GM10248 (cell line): ENCODE measurements around the gene CYP2S1.
"Not testable (repeated sequence)": the region's sequence is repeated elsewhere in the genome, so short reads cannot be mapped to it uniquely, and the experiment has no call there.

Source experiments
- CTCF ChIA-PET: fragments of 300-600 bp; sonication (Branson Sonifier 250); formaldehyde crosslinking; extraction: SDS; loops from one replicate; lab custom pipeline; 2021; ENCODE audit warnings: antibody characterized with exemption; lab: Yijun Ruan, JAX
- POLR2A ChIA-PET: fragments of 350-650 bp; sonication (Branson Sonifier 250); formaldehyde crosslinking; extraction: SDS; loops from one replicate; lab custom pipeline; 2020; ENCODE audit warnings: antibody characterized with exemption; lab: Yijun Ruan, JAX
- DNase-seq: peaks from one replicate; pipeline ENCODE4 v3.0.0; 2012; ENCODE audit errors: extremely low spot score
- CTCF ChIP-seq: IDR thresholded peaks from 2 replicates; pipeline ENCODE4 v1.5.1; 2012; ENCODE audit warnings: mild to moderate bottlenecking, low read depth; ENCODE audit errors: extremely low read depth, missing control alignments, control extremely low read depth

CYP2S1 gene

GRCh38 chr19:41226053-41226873 is 33.2 kb downstream of the CYP2S1 start:
- CTCF ChIA-PET: no interaction called here
- no peak for TF ChIP-seq CTCF
- no peak for DNase-seq
- POLR2A ChIA-PET: no interaction called here

DNA sequence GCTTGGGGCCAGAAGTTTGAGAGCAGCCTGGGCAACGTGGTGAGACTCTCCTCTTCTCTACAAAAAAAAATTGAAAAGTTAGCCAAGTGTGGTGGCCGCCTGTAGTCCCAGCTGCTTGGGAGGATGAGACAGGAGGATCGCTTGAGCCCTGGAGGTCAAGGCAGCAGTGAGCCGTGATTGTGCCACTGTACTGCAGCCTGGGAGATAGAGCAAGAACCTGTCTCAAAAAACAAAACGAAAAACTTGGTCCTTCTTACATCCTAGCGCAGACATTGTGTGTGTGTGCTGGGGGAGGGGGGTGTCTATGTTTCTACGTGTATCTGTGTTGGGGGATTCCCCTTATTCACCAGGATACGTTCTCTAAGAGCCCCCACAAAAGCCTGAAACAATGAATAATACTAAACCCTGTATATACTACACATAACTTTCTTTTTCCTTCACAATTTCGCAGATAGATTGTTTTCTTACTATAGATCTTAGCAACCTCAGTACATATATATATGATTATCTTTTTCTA is 33.9 kb downstream of the CYP2S1 start:
- POLR2A ChIA-PET: no interaction called here
- CTCF ChIA-PET: no interaction called here
- no peak for TF ChIP-seq CTCF
- DNase-seq: no peak

DNA sequence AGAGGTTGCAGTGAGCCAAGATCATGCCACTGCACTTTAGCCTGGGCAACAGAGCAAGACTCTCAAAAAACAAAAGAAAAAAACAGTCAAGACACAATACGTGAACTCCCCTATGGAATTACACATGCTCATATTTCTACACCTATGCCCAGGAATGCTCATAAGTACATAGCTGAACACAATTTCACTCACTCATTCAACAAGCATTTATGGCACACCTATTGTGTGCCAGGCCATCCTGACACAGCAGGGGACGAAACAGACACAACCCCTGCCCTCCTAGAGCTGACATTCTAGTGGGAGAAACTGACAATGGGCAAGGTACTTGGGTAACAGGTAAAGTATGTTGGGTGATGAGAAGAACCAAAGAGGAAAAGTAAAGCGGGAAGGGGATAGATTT is 35.5 kb downstream of the CYP2S1 start:
- ChIA-PET POLR2A (interaction anchor here (0.6 kb wide), 1 partner anchor 169 kb away, joined by 3 read pairs; the partner anchor contains the start of gene EXOSC5), CTCF (interaction anchor here (0.6 to 1.2 kb wide), 3 partner anchors 21 to 81 kb away, joined by 3 to 5 read pairs (median 3); no protein-coding TSS in a partner anchor)
- no peak for DNase-seq
- TF ChIP-seq CTCF: no peak

DNA sequence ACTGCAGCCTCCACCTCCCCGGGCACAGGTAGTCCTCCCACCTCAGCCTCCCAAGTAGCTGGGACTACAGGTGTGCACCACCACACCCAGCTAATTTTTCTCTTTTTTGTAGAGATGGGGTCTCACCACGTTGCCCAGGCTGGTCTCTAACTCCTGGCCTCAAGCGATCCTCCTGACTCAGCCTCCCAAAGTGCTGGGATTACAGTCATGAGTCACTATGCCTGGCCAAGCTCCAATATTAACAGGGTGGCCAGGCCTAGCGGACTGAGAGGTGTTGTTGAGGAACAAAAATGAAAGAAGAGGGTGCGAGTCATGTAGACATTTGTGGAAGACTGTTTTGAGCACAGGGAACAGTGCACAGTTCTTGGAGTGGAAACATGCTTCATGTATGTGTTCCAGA is 36.3 kb downstream of the CYP2S1 start:
- POLR2A ChIA-PET, DNase-seq: not testable (repeated sequence)
- CTCF ChIA-PET: interaction anchor here (1.2 kb wide), 1 partner anchor 25 kb away, joined by 5 read pairs; no protein-coding TSS in a partner anchor

- POLR2A ChIA-PET: no interaction called here
- DNase-seq: no peak
- no peak for TF ChIP-seq CTCF
- CTCF ChIA-PET: interaction anchor here (2.6 kb wide), 1 partner anchor 26 kb away, joined by 10 read pairs; no protein-coding TSS in a partner anchor
These were observed 37.2 kb downstream of the CYP2S1 start for GRCh38 chr19:41230067-41230857.

DNA sequence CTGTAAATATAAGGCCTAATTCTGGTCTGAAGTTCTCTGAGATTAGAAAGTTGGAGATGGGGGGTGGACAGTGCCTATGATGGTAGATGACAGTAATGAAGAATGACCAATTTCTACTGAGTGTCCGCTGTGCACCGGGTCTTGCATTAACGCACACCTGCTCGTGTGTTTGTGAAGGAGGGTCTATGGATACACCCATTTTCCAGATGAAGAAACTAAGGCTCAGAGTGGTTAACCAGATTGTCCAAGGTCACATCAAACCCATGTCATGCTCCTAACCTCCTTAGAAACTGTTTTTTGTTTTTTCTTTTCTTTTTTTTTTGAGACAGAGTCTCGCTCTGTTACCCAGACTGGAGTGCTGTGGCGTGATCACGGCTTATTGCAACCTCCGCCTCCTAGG is 39.7 kb downstream of the CYP2S1 start:
- no peak for TF ChIP-seq CTCF
- ChIA-PET POLR2A (no interaction called here), CTCF (interaction anchor here (1.1 to 2.6 kb wide), 2 partner anchors 10 to 29 kb away, joined by 3 to 10 read pairs; no protein-coding TSS in a partner anchor)

More for the DNA sequence above, 39.7 kb downstream of the CYP2S1 start:
- no peak for DNase-seq
